GM10266 (cell line): Measurements from ENCODE around the gene B3GAT1.

ENCODE experiments used
- DNase-seq: peaks from one replicate; pipeline ENCODE4 v3.0.0; 2012; ENCODE audit errors: extremely low spot score
- CTCF ChIP-seq: IDR thresholded peaks from 2 replicates; pipeline ENCODE4 v1.5.1; 2012; ENCODE audit warnings: mild to moderate bottlenecking, low read depth; ENCODE audit not compliant: control insufficient read depth, insufficient read depth; ENCODE audit errors: missing control alignments

The B3GAT1 gene

GRCh38 chr11:134338654-134339053, 73.4 kb downstream of the B3GAT1 start:
- no peak for DNase-seq
- no peak for TF ChIP-seq CTCF

- no peak for TF ChIP-seq CTCF
- DNase-seq: no peak
These were observed 74.0 kb downstream of the B3GAT1 start for GRCh38 chr11:134338068-134338467.

GRCh38 chr11:134337051-134337450, 75.0 kb downstream of the B3GAT1 start:
- DNase-seq: peak; percentile 6
- no peak for TF ChIP-seq CTCF

GRCh38 chr11:134334796-134335571, 77.1 kb downstream of the B3GAT1 start:
- DNase-seq: peak; percentile 3
- no peak for TF ChIP-seq CTCF

- no peak for TF ChIP-seq CTCF
These were observed 78.1 kb downstream of the B3GAT1 start for GRCh38 chr11:134333946-134334345.

GRCh38 chr11:134333312-134333711, 78.7 kb downstream of the B3GAT1 start:
- no peak for TF ChIP-seq CTCF
- no peak for DNase-seq

More at GRCh38 chr11:134333946-134334345, 78.1 kb downstream of the B3GAT1 start:
- no peak for DNase-seq

- no peak for DNase-seq
- TF ChIP-seq CTCF: no peak
These were observed 79.3 kb downstream of the B3GAT1 start for GRCh38 chr11:134332782-134333181.
